Endothelial cell (in vitro differentiated cells): ENCODE measurements around the gene CSRP1. TPM values are rescaled to one million over a fixed set of nuclear protein-coding genes. Genes with fewer than 3 reads are reported as not detected.
"Not testable (repeated sequence)": the region's sequence is repeated elsewhere in the genome, so short reads cannot be mapped to it uniquely, and the experiment has no call there.

Source experiments
- DNase-seq: peaks from one replicate; pipeline ENCODE4 v3.0.0; 2021; ENCODE audit warnings: low spot score
- H3K27ac Mint-ChIP-seq: one replicate; pipeline ENCODE4 v1.8.0; 2021; ENCODE audit warnings: mixed read lengths, inconsistent platforms; ENCODE audit not compliant: unreplicated experiment
- H3K27me3 Mint-ChIP-seq: one replicate; pipeline ENCODE4 v1.8.0; 2021; ENCODE audit warnings: mild to moderate bottlenecking, moderate library complexity, mixed read lengths, inconsistent platforms; ENCODE audit not compliant: unreplicated experiment
- H3K36me3 Mint-ChIP-seq: one replicate; pipeline ENCODE4 v1.8.0; 2021; ENCODE audit warnings: mild to moderate bottlenecking, low read depth, mixed read lengths, inconsistent platforms; ENCODE audit not compliant: unreplicated experiment
- H3K4me1 Mint-ChIP-seq: one replicate; pipeline ENCODE4 v1.8.0; 2021; ENCODE audit warnings: mild to moderate bottlenecking, mixed read lengths, inconsistent platforms; ENCODE audit not compliant: unreplicated experiment
- H3K4me3 Mint-ChIP-seq: one replicate; pipeline ENCODE4 v1.8.0; 2021; ENCODE audit warnings: mild to moderate bottlenecking, mixed read lengths, inconsistent platforms; ENCODE audit not compliant: unreplicated experiment
- H3K9me3 Mint-ChIP-seq: one replicate; pipeline ENCODE4 v1.8.0; 2021; ENCODE audit warnings: mixed read lengths, inconsistent platforms; ENCODE audit not compliant: unreplicated experiment
- total RNA-seq: library from RNA; stranded (reverse); fragmentation: NEBNext Ultra II Directional; extraction: Animal tissue kit (Norgen Biotek cat#: 25700); gene quantifications from one replicate; pipeline ENCODE4 v1.2.1, GENCODE V29; 2021; ENCODE audit not compliant: unreplicated experiment
- TF ChIP-seq, protein P1 (sequence below): fragments of 200-600 bp; sonication (generic); IDR thresholded peaks from one replicate; pipeline ENCODE4 v1.5.0; 2021; ENCODE audit warnings: antibody characterized with exemption; ENCODE audit not compliant: unreplicated experiment

The CSRP1 gene
- total RNA-seq, 1 donor from 2014 or later: 111 TPM

DNA sequence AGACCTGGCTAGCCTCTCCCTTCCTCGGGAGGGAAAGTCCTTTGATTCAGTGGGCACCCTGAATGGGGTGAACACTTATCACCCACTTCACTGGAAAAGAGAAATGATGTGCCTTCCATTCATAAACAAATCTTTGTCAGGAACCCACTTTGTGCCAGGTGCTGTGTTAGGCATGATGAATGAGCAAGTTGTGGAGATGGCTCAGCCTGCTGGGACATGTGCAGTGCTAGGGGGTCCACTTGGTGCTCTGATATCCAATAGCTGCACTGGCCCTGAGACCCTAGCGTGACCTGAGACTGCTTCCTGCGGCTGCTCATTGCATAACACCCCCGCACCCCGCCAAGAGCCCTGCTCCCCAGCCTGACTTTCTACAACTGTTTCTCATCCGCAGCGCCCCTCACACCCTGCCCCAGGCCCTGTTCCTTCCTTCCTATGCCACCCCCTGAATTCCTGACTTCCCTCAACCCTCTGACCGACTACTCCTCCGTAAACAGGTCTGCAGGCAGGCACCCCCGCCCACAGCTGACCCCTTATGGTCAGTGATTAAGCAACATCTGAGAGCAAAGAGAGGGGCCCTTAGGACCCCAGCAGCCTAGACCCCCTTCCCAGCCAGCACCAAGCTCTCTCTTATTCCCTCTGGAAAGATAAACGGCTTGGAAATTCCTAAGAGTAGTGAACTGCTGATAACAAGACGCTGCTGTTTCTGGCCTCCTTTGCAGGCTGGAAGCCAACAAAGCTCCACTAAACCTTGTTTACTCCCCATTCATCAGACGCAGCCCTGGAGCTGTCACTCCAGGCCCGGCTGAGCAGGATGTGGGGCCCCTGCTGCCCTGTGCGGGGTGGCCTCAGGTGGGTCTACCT lies 12.9 kb downstream of the CSRP1 start:
- H3K36me3 Mint-ChIP-seq: peaks cover 36% of the 10 kb centered on the region
- H3K27ac Mint-ChIP-seq: no peak overlapping the region
- peak overlapping the region; percentile 53 for H3K4me3 Mint-ChIP-seq
- H3K27me3 Mint-ChIP-seq: peaks cover 12% of the 10 kb centered on the region
- no peak for DNase-seq
- TF ChIP-seq, protein P1, sequence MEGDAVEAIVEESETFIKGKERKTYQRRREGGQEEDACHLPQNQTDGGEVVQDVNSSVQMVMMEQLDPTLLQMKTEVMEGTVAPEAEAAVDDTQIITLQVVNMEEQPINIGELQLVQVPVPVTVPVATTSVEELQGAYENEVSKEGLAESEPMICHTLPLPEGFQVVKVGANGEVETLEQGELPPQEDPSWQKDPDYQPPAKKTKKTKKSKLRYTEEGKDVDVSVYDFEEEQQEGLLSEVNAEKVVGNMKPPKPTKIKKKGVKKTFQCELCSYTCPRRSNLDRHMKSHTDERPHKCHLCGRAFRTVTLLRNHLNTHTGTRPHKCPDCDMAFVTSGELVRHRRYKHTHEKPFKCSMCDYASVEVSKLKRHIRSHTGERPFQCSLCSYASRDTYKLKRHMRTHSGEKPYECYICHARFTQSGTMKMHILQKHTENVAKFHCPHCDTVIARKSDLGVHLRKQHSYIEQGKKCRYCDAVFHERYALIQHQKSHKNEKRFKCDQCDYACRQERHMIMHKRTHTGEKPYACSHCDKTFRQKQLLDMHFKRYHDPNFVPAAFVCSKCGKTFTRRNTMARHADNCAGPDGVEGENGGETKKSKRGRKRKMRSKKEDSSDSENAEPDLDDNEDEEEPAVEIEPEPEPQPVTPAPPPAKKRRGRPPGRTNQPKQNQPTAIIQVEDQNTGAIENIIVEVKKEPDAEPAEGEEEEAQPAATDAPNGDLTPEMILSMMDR: no peak
- peaks cover 44% of the 10 kb centered on the region for H3K4me1 Mint-ChIP-seq
- no peaks in the 10 kb centered on the region for H3K9me3 Mint-ChIP-seq

DNA sequence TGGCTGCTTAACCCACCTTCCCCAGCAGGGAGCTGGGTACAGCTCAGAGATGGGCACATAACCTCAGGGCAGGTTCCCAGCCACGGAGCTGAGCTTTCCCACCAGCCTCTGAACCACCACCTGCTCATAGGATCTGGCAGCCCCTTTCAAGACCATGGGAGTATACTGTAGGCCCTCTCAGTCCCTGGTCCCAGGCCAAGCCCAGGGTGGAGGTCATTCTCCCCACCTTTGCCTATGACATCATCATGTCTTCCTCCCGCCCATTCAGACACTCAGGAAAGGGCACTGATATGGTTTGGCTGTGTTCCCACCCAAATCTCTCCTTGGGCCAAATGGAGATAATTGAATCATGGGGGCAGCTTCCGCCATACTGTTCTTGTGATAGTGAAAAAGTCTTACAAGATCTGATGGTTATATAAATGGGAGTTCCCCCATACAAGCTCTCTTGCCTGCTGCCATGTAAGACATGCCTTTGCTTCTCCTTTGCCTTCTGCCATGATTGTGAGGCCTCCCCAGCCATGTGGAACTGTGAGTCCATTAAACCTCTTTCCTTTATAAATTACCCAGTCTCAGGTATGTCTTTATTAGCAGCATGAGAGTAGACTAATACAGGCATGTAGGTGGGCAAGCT lies 13.8 kb downstream of the CSRP1 start:
- peaks cover 47% of the 10 kb centered on the region for H3K4me1 Mint-ChIP-seq
- not testable (repeated sequence) for DNase-seq, H3K9me3 Mint-ChIP-seq, H3K27ac Mint-ChIP-seq
- H3K36me3 Mint-ChIP-seq: peaks cover 44% of the 10 kb centered on the region
- peak overlapping the region; percentile 62 for H3K4me3 Mint-ChIP-seq
- peaks cover 16% of the 10 kb centered on the region for H3K27me3 Mint-ChIP-seq

DNA sequence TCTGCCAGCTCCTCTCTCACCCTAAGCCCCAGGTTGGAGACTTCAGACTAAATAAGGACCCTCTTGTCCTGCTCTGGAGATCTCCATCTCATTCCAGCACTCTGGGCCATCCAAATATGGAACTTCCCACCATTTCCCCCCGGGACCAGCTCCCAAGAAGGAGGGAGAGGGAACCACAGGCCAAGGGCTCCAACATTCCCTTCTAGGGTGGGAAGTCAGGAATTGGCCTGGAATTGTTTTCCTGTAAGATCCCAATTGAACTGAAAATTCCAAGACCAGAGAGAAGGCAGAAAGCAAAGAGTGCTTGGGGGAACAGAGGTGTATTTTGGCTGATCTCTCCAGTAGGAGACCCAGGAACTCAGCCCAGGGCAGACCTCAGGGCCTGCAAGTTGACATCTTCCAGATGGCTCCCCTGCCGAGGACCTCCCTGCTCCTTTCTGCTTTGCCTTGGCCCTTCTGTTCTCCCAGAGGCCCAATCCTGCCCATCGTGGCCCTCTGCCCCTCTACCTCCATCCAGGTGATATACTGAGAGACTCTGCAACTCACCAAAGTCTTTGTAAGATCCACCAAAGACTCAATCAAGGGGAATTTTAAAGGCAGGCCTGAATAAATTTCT lies 14.9 kb downstream of the CSRP1 start:
- H3K4me3 Mint-ChIP-seq: peak overlapping the region; percentile 9
- H3K27me3 Mint-ChIP-seq: peaks cover 12% of the 10 kb centered on the region
- no peaks in the 10 kb centered on the region for H3K9me3 Mint-ChIP-seq
- no peak for DNase-seq
- TF ChIP-seq, protein P1: no peak
- no peak overlapping the region for H3K27ac Mint-ChIP-seq
- peaks cover 56% of the 10 kb centered on the region for H3K4me1 Mint-ChIP-seq
- peaks cover 49% of the 10 kb centered on the region for H3K36me3 Mint-ChIP-seq

DNA sequence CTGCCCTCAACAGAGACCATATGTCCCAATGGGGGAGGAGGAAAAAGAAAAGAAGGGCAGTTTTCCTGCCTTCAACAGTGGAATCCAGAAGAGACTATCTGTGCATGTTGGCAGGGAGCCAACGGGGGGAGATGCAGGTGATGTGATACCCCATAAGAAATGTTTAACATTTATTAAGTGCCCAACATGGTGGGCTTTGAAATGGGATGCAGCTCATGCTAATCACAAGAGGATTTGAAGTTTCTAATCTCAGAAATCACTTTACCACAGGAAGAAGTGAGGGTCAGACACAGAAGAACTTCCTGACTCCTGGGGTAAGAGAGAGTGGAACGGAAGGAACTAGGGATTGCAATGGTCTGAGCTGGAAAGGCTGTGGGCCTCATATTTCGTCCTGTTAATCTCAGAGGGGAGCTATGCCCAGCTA lies 16.2 kb downstream of the CSRP1 start:
- Mint-ChIP-seq H3K4me1 (peaks cover 65% of the 10 kb centered on the region), H3K4me3 (peak overlapping the region; percentile 37), H3K9me3 (no peaks in the 10 kb centered on the region), H3K27ac (peak overlapping the region; percentile 64), H3K36me3 (peaks cover 38% of the 10 kb centered on the region), H3K27me3 (peaks cover 10% of the 10 kb centered on the region)
- TF ChIP-seq, protein P1: no peak
- DNase-seq: no peak

DNA sequence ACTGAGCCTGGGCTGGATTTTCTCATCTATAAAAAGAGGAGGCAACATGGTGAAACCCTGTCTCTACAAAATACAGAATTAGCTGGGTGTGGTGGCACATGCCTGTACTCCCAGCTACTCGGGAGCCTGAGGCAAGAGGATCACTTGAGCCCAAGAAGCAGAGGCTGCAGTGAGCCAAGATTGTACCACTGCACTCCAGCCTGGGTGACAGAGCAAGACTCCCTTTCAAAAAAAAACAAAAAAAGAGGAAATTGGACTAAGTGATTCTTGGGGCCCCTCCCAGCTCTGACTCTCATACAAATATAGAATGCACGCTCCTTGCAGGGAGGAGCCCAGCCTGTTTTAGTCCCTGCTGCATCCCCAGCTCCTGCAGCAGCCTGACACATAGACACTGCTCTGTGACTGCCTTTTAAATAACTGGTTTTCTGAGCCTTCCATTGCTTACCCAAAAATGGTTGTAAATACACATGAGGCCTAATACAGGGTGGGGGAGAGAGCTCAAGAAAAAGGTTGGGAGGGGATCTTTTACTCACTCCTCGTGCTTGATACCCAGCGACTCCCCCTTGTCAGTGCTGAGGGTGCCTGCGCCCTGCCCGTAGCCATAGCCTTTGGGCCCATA lies 17.2 kb downstream of the CSRP1 start:
- TF ChIP-seq, protein P1: no peak
- H3K4me1 Mint-ChIP-seq: peaks cover 71% of the 10 kb centered on the region
- H3K9me3 Mint-ChIP-seq: no peaks in the 10 kb centered on the region
- H3K36me3 Mint-ChIP-seq: peaks cover 33% of the 10 kb centered on the region
- no peak overlapping the region for H3K4me3 Mint-ChIP-seq
- no peak overlapping the region for H3K27ac Mint-ChIP-seq
- H3K27me3 Mint-ChIP-seq: peaks cover 11% of the 10 kb centered on the region
- no peak for DNase-seq
